MCF 10A (cell line): ENCODE results near the gene NGB. TPM values are rescaled to one million over a fixed set of nuclear protein-coding genes. Genes with fewer than 3 reads are reported as not detected.
"Not testable (repeated sequence)": the region's sequence is repeated elsewhere in the genome, so short reads cannot be mapped to it uniquely, and the experiment has no call there.

ENCODE experiments used
- Bru-seq: library from RNA; stranded (reverse); fragments of 400-500 nt; gene quantifications from one replicate; lab custom pipeline; 2021; lab: Mats Ljungman, UMichigan
- BruChase-seq, 2 experiments: library from RNA; stranded (reverse); fragments of 400-500 nt; gene quantifications; one replicate each; lab custom pipeline; 2021; lab: Mats Ljungman, UMichigan
- BruUV-seq: library from RNA; stranded (reverse); fragments of 400-500 nt; replicated peaks from 2 replicates; lab custom pipeline; 2021; lab: Mats Ljungman, UMichigan
- CTCF ChIA-PET: fragments of 300-600 bp; sonication (Branson Sonifier 250); formaldehyde crosslinking; extraction: SDS; loops from one replicate; lab custom pipeline; 2021; ENCODE audit warnings: antibody characterized with exemption, inconsistent platforms; lab: Yijun Ruan, JAX
- POLR2A ChIA-PET: fragments of 300-600, 350-650 bp; sonication (Branson Sonifier 250); formaldehyde crosslinking; extraction: SDS; loops from one replicate; lab custom pipeline; 2020; ENCODE audit warnings: antibody characterized with exemption, inconsistent platforms; lab: Yijun Ruan, JAX
- DNase-seq: peaks from one replicate; pipeline ENCODE4 v3.0.0-alpha.2; 2018; ENCODE audit not compliant: unreplicated experiment
- H3K27ac Mint-ChIP-seq: one replicate; pipeline ENCODE4 v1.8.0; 2022; ENCODE audit warnings: mild to moderate bottlenecking, low read depth, mixed read lengths; ENCODE audit not compliant: unreplicated experiment
- H3K27me3 Mint-ChIP-seq: one replicate; pipeline ENCODE4 v1.8.0; 2022; ENCODE audit warnings: mixed read lengths; ENCODE audit not compliant: insufficient read depth, unreplicated experiment
- H3K36me3 Mint-ChIP-seq: one replicate; pipeline ENCODE4 v1.8.0; 2022; ENCODE audit warnings: mild to moderate bottlenecking, moderate library complexity, mixed read lengths; ENCODE audit not compliant: insufficient read depth, unreplicated experiment
- H3K4me1 Mint-ChIP-seq: one replicate; pipeline ENCODE4 v1.8.0; 2022; ENCODE audit warnings: mixed read lengths; ENCODE audit not compliant: insufficient read depth, unreplicated experiment
- H3K4me3 Mint-ChIP-seq: one replicate; pipeline ENCODE4 v1.8.0; 2022; ENCODE audit warnings: mild to moderate bottlenecking, moderate library complexity, mixed read lengths; ENCODE audit not compliant: unreplicated experiment
- H3K9me3 Mint-ChIP-seq: one replicate; pipeline ENCODE4 v1.8.0; 2022; ENCODE audit warnings: mixed read lengths; ENCODE audit not compliant: unreplicated experiment
- CTCF ChIP-seq: fragments of 200-600 bp; IDR thresholded peaks from one replicate; pipeline ENCODE4 v1.8.0; 2022; ENCODE audit warnings: antibody characterized with exemption, mild to moderate bottlenecking; ENCODE audit not compliant: unreplicated experiment
- intact Hi-C: fragments of 100-400 bp; cut with micrococcal nuclease; formaldehyde crosslinking; loops from 2 replicates; pipeline ENCODE4 v1.14.1; 2022
- long read RNA-seq: library from polyadenylated mRNA; stranded (forward); transcript quantifications from one replicate; pipeline ENCODE4 v2.0.0, GENCODE V29; 2022
- total RNA-seq: library from RNA; stranded (reverse); gene quantifications from 2 replicates; pipeline ENCODE4 v1.2.3, GENCODE V29; 2022

Gene NGB
- total RNA-seq (not detected in 2 replicates), Bru-seq, nascent RNA (percentile 11 among the genes with signal in this experiment), BruChase-seq, experiment 1, labeled RNA remaining after a 6-hour chase (not detected), BruChase-seq, experiment 2, labeled RNA remaining after a 2-hour chase (not detected)
- long read RNA-seq = 0 reads

GRCh38 chr14:77271113-77271710 is at the start of gene NGB:
NGB (minus strand) TSS chr14:77271206; CDS start chr14:77270937, 269 bp downstream.
- Mint-ChIP-seq H3K27ac (no peak within 1 kb of the TSS), H3K4me1 (peaks cover 12% of the 10 kb centered on the region), H3K27me3 (peaks cover 11% of the 10 kb centered on the region), H3K9me3 (no peaks in the 10 kb centered on the region), H3K36me3 (peaks cover 9% of the 10 kb centered on the region), H3K4me3 (no peak within 1 kb of the TSS)
- no TSS peak for BruUV-seq
- TF ChIP-seq CTCF = no peak
- intact Hi-C loops = no loop called here
- ChIA-PET POLR2A (no interaction called here), CTCF (no interaction called here)
- no peak for DNase-seq

- DNase-seq = peak; percentile 93
- peak within 1 kb of the TSS; percentile 95 for H3K27ac Mint-ChIP-seq
- H3K36me3 Mint-ChIP-seq = no peaks in the 10 kb centered on the region
- peak; percentile 28 for TF ChIP-seq CTCF
- H3K4me1 Mint-ChIP-seq = peaks cover 28% of the 10 kb centered on the region
- CTCF ChIA-PET = interaction anchor here (0.6 to 3.1 kb wide), 5 partner anchors 16 to 170 kb away, joined by 4 to 10 read pairs (median 6); no protein-coding TSS in a partner anchor
- intact Hi-C loops = loop anchor here (5.0 kb wide), 1 partner anchor 137 kb away; the partner anchor contains the start of genes AHSA1 and VIPAS39
- H3K9me3 Mint-ChIP-seq = no peaks in the 10 kb centered on the region
- peak within 1 kb of the TSS; percentile 83 for H3K4me3 Mint-ChIP-seq
- POLR2A ChIA-PET = interaction anchor here (0.6 to 4.4 kb wide), 18 partner anchors 8 to 388 kb away, joined by 3 to 39 read pairs (median 4); partner anchors contain the start of genes AHSA1, CIPC, SAMD15 and TMED8
- BruUV-seq = no TSS peak
- no peaks in the 10 kb centered on the region for H3K27me3 Mint-ChIP-seq
These were observed 49.4 kb upstream of the NGB start, which contains the start of gene POMT2 for GRCh38 chr14:77320238-77320935. POMT2 (minus strand) TSS chr14:77320883; CDS start chr14:77320681, 202 bp downstream.

GRCh38 chr14:77319422-77319821 is 48.4 kb upstream of the NGB start:
- Mint-ChIP-seq H3K27ac (no peak overlapping the region), H3K4me3 (peak overlapping the region; percentile 83), H3K27me3 (no peaks in the 10 kb centered on the region), H3K36me3 (no peaks in the 10 kb centered on the region), H3K4me1 (peaks cover 33% of the 10 kb centered on the region), H3K9me3 (no peaks in the 10 kb centered on the region)
- POLR2A ChIA-PET = interaction anchor here (0.9 to 4.4 kb wide), 6 partner anchors 13 to 221 kb away, joined by 3 to 39 read pairs (median 4); partner anchors contain the start of genes CIPC, SAMD15, TMED8 and VIPAS39
- CTCF ChIA-PET = interaction anchor here (0.6 to 3.1 kb wide), 5 partner anchors 15 to 285 kb away, joined by 3 to 10 read pairs (median 6); no protein-coding TSS in a partner anchor
- no peak for DNase-seq
- no peak for TF ChIP-seq CTCF
- no TSS peak for BruUV-seq
- intact Hi-C loops = loop anchor here (5.0 kb wide), 1 partner anchor 233 kb away; no protein-coding TSS in a partner anchor

GRCh38 chr14:77318756-77319155 is 47.8 kb upstream of the NGB start:
- not testable (repeated sequence) for H3K36me3 Mint-ChIP-seq, H3K27me3 Mint-ChIP-seq, DNase-seq, H3K9me3 Mint-ChIP-seq, H3K27ac Mint-ChIP-seq, BruUV-seq
- peak overlapping the region; percentile 83 for H3K4me3 Mint-ChIP-seq
- ChIA-PET CTCF (interaction anchor here (0.6 to 3.1 kb wide), 5 partner anchors 15 to 286 kb away, joined by 3 to 10 read pairs (median 6); no protein-coding TSS in a partner anchor), POLR2A (interaction anchor here (0.6 to 4.4 kb wide), 3 partner anchors 15 to 195 kb away, joined by 3 to 39 read pairs (median 3); no protein-coding TSS in a partner anchor)
- peaks cover 39% of the 10 kb centered on the region for H3K4me1 Mint-ChIP-seq
- intact Hi-C loops = loop anchor here (5.0 kb wide), 1 partner anchor 234 kb away; no protein-coding TSS in a partner anchor
